Measurements from ENCODE around the gene SGO1.
"Not testable (repeated sequence)": the region's sequence is repeated elsewhere in the genome, so short reads cannot be mapped to it uniquely, and the experiment has no call there.

Gene SGO1

GRCh38 chr3:20185679-20186599 lies at the start of gene SGO1:
TSS of gene SGO1 (minus strand) at chr3:20186206. CDS start at chr3:20184027, 2,179 bp downstream.
- in situ Hi-C loops (cut with MboI; ENCODE audit: low sequenced_read_pairs): no loop called here

DNA sequence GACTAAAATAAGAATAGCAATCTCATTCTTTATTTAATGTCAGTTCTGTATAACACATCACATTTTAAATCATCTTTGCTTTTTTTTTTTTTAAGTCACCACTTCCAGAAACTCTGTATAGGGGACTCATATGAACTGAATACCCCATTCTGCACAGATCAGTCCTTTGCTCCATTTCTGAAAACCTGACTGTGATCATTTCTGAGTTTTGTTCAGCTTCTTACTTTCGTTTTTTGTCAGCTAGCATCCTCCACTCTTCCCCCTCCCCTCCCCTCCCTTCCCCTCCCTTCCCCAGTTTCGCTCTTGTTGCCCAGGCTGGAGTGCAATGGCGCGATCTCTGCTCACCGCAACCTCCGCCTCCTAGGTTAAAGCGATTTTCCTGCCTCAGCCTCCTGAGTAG lies 49.8 kb upstream of the SGO1 start:
- in situ Hi-C loops (cut with MboI; ENCODE audit: low sequenced_read_pairs): no loop called here

DNA sequence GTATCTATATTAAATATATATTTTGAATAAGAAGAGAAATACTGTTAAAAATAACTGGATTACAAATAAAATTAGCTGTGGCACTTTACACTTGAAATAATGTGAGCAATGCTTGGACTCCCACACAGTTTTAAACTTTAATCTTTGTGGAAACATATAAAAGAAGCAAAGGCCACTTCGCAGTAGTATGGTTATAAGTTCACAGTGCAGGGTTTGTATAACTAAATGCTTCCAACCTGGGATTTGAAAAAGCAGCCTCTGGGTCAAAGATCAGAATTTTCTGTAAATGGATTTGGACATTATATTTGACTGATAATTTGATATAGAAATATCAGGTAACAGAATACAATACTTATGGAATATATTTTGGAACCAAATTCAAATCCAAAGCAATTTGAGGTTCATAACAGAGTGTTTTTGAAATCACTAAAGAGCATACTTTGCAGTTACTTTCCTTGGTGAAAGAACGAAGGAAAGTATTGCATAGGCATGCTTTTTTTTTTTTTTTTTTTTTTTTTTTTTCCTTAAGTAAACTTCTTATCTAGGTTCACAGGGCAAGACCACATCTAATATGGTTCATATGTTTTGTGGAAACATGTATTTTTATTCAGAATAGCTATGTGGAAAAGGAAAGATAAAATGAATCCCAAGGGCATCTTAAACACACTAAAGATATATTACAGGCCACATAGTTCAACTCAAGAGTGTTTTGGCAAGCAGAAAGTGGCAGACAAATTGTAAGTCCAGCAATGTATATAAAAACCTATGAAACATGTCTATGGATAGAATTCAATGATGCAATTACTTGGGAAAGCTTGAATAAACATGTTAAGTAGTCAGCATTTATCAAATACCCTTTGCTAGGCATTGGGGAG lies 47.1 kb upstream of the SGO1 start:
- in situ Hi-C loops (cut with MboI; ENCODE audit: low sequenced_read_pairs): no loop called here

DNA sequence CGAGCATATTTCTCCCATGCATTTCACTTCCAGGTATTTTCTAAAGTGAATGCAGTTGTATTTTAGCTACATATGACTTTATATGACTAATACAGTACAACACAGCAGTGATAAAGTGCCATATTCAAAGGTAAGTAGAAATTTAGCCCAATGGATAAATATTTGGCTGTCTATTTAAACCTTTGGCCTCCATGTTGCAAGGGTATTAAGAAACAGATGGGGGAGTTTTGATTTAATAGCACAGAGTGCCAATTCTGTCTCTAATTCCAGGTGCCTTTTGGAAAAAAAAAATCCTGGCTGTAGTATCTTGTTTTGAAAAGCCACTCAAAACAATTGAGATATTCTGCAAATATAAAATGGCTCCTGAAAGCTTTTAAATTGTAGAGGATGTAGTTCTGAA lies 44.9 kb upstream of the SGO1 start:
- in situ Hi-C loops (cut with MboI; ENCODE audit: low sequenced_read_pairs): no loop called here

GRCh38 chr3:20225769-20226168 lies 39.8 kb upstream of the SGO1 start:
- in situ Hi-C loops (cut with MboI; ENCODE audit: low sequenced_read_pairs): no loop called here

DNA sequence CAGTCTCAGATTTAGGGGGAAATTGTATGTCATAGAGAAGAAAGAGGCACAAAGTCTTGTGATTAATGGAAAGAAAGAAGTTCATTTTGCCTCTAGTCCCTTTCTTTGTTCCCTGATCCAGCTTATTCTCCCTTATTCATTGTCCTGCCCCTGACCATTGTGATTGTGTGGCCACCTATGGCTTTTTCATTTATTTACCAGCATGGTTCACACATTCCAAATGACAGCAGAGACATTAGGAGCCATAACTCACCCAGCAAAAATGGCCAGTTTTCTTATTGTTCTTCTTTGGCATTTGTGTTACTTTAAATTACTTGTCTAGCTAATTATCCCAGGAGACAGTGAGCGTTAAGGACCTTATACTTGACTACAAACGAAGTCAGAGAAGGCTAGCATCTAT lies 36.3 kb upstream of the SGO1 start:
- in situ Hi-C loops (cut with MboI; ENCODE audit: low sequenced_read_pairs): no loop called here

GRCh38 chr3:20218215-20218614 lies 32.2 kb upstream of the SGO1 start:
- in situ Hi-C loops (cut with MboI; ENCODE audit: low sequenced_read_pairs): no loop called here

- in situ Hi-C loops (cut with MboI; ENCODE audit: low sequenced_read_pairs): no loop called here
Observed at GRCh38 chr3:20215636-20216035, 29.6 kb upstream of the SGO1 start.

GRCh38 chr3:20213491-20213890 lies 27.5 kb upstream of the SGO1 start:
- in situ Hi-C loops (cut with MboI; ENCODE audit: low sequenced_read_pairs): not testable (repeated sequence)

GRCh38 chr3:20207945-20208344 lies 21.9 kb upstream of the SGO1 start:
- in situ Hi-C loops (cut with MboI; ENCODE audit: low sequenced_read_pairs): not testable (repeated sequence)

DNA sequence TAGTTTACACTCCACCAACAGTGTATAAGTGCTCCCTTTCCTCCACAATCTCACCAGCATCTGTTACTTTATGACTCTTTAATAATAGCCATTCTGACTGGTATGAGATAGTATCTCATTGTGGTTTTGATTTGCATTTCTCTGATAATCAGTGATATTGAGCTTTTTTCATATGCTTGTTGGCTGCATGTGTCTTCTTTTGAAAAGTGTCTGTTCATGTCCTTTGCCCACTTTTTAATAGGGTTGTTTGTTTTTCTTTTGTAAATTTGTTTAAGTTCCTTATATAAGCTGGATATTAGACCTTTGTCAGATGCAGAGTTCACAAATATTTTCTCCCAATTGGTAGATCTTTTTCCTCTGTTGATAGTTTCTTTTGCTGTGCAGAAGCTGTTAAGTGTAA lies 19.9 kb upstream of the SGO1 start:
- in situ Hi-C loops (cut with MboI; ENCODE audit: low sequenced_read_pairs): not testable (repeated sequence)

DNA sequence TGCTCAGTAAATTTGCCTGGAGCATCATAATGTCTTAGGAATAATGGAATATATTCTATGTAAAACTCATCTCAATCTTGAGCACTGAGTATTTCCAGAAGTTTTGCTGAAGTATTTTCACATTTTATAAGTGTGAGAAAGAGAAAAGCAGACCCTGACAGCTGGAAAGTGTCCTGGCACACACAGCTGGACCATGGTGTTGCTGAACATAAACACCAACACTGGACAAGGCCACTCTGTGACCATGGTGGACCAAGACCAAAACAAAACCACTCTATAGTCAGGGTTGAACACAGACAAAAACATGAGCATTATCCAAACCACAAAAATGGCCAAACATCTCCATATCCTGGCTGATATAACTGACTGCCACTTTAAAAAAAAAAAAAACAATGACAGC lies 15.1 kb upstream of the SGO1 start:
- in situ Hi-C loops (cut with MboI; ENCODE audit: low sequenced_read_pairs): no loop called here

GRCh38 chr3:20197775-20198174 lies 11.8 kb upstream of the SGO1 start:
- in situ Hi-C loops (cut with MboI; ENCODE audit: low sequenced_read_pairs): no loop called here

DNA sequence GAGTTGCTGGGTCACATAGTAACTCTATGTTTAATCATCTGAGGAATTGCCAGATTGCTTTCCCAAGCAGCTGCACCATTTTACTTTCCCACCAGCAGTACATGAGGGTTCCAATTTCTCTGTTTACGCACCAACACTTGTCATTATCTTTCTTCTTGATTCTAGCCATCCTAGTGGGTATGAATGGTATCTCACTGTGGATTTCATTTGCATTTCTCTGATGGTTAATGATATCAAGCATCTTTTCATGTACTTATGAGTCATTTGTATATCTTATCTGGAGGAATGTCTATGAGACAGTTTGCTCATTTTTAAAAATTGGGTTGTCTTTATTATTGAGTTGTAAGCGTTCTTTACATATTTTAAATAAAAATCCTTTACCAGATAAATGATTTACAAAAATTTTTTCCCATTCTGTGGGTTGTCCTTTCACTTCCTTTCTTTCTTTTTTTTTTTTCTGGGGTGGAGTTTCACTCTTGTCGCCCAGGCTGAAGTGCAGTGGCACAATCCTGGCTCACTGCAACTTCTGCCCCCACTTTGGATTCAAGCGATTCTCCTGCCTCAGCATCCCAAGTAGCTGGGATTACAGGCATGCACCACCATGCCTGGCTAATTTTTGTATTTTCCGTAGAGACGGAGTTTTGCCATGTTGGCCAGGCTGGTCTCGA lies 8.9 kb upstream of the SGO1 start:
- in situ Hi-C loops (cut with MboI; ENCODE audit: low sequenced_read_pairs): no loop called here

DNA sequence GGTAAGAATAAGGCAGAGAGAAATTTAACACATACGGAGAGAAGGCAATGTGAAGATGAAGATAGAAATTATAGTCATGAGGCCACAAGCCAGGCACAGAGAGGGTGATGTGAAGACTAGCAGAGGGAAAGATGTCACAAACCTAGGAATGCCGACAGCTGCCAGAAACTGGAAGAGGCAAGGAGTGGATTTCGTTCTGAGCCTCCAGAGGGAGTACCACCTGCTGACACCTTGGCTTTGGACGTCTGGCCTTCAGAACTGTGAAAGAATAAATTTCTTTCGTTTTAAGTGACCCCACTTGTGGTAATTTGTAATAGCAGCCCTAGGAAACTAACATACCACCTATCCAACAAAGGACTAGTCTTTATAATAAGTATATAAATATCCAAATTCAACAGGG lies 5.0 kb upstream of the SGO1 start:
- in situ Hi-C loops (cut with MboI; ENCODE audit: low sequenced_read_pairs): no loop called here

- in situ Hi-C loops (cut with MboI; ENCODE audit: low sequenced_read_pairs): no loop called here
Observed at GRCh38 chr3:20186600-20187004, 596 bp upstream of the SGO1 start.

GRCh38 chr3:20185331-20185678 lies 701 bp downstream of the SGO1 start:
- in situ Hi-C loops (cut with MboI; ENCODE audit: low sequenced_read_pairs): no loop called here

DNA sequence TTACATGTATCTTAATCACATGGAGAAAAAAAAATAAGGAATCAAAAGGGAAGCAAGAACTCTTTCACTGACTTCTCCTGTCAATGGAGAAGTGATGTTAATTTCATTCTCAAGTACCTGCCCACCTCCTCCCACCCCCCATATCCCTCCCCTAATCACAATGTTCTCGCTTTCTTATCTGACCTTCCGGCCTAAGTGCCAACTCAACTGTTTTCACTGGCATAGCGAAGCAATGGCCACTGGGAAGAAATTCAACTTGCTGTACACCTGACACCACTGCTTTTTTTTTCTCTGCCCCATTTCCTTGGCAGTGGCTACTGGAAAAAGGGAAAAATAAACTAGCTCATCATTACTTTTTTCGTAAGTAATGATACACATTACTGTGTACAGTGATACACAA lies 3.8 kb downstream of the SGO1 start:
- in situ Hi-C loops (cut with MboI; ENCODE audit: low sequenced_read_pairs): no loop called here

DNA sequence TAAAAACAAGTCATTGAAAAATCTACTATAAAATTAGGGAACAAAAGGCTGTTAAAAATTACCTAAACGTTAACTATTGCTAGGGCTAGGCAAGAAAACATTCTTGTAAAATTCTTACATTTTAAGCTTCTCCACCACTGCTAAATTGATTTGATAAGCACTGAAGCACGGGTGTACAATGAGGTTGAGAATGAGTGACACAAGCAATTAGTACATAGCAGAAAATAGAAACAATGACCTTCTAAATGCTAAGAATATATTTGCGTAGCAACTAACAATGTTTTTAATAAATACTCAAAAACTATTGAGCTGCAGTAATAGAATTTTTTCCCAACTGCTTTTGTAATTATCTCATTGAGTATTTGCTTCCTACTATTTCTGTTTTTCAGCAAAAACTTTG lies 4.7 kb downstream of the SGO1 start:
- in situ Hi-C loops (cut with MboI; ENCODE audit: low sequenced_read_pairs): no loop called here

- in situ Hi-C loops (cut with MboI; ENCODE audit: low sequenced_read_pairs): no loop called here
Observed at GRCh38 chr3:20173844-20174410, 12.1 kb downstream of the SGO1 start.

GRCh38 chr3:20161714-20162113 lies 24.3 kb downstream of the SGO1 start:
- in situ Hi-C loops (cut with MboI; ENCODE audit: low sequenced_read_pairs): no loop called here

Data from HL-60/S4 (cell line).